Measurements from ENCODE around the gene AQP12A. TPM values are rescaled to one million over a fixed set of nuclear protein-coding genes. Genes with fewer than 3 reads are reported as not detected.

The AQP12A gene
- total and polyA plus RNA-seq, 9 of the 15 experiments (the other 6 are each of a cell fraction or from before 2014, with no cell fraction given) = not detected

GRCh38 chr2:240742602-240743095 lies 51.0 kb downstream of the AQP12A start:
- Histone ChIP-seq H4K20me1 (replicated peaks; ENCODE audit: control insufficient read depth, insufficient read depth, low read length) (no peaks in the 10 kb centered on the region), H3K27ac (ENCODE audit: extremely low read depth, low read depth, low read length) (no peak overlapping the region), H3K79me2 (ENCODE audit: control insufficient read depth, insufficient read depth, low read length) (no peaks in the 10 kb centered on the region), H2AFZ (ENCODE audit: low read depth, low read length) (no peak overlapping the region), H3K4me2 (ENCODE audit: insufficient read depth, low read length) (no peak overlapping the region), H3K9ac (ENCODE audit: insufficient read depth in 1 of 2, low read depth in 2 of 2, low read length in 2 of 2) (no peak overlapping the region), H3K27me3 (ENCODE audit: control insufficient read depth in 2 of 2, insufficient read depth in 2 of 2, low read length in 2 of 2) (peaks cover 6 to 54% of the 10 kb centered on the region in 2 experiments; a peak in 4 of 5 replicates), H3K9me1 (ENCODE audit: control insufficient read depth, insufficient read depth, low read length) (no peaks in the 10 kb centered on the region), H3K36me3 (ENCODE audit: control insufficient read depth, insufficient read depth, low read length) (no peaks in the 10 kb centered on the region), H3K9me3 (replicated peaks; ENCODE audit: control insufficient read depth, insufficient read depth, low read depth, low read length) (no peaks in the 10 kb centered on the region), H3K4me1 (replicated peaks in 1 of 2; ENCODE audit: control insufficient read depth in 2 of 2, insufficient read depth in 2 of 2, low read length in 2 of 2) (peaks cover 0 to 3% of the 10 kb centered on the region in 2 experiments; a peak in 1 of 5 replicates), H3K4me3 (no peak overlapping the region)
- in situ Hi-C loops (cut with MboI) = no loop called here
- intact Hi-C loops (cut with micrococcal nuclease) = no loop called here
- POLR2A ChIA-PET = no interaction called here
- no peak for DNase-seq (ENCODE audit: extremely low read depth in 1 of 4, low spot score in 3 of 4)
- CTCF ChIA-PET (ENCODE audit: low intra/inter-chr PET ratio) = no interaction called here
- ATAC-seq = no peak
- no peak for TF ChIP-seq ZBTB5 (IDR thresholded peaks at IDR 0.05)
- TF ChIP-seq ZNF408 (CRISPR knock-in tag; IDR thresholded peaks at IDR 0.05; ENCODE audit: low read depth) = no peak
- TF ChIP-seq ZFP91 (CRISPR knock-in tag; IDR thresholded peaks at IDR 0.05) = no peak
- TF ChIP-seq MAFF (IDR thresholded peaks at IDR 0.05; ENCODE audit: low read length) = no peak
- TF ChIP-seq NCOR1 (IDR thresholded peaks at IDR 0.05) = no peak
- TF ChIP-seq TFE3 (CRISPR knock-in tag; IDR thresholded peaks at IDR 0.05) = no peak
- no peak for TF ChIP-seq SNAPC5 (CRISPR knock-in tag; IDR thresholded peaks at IDR 0.05)
- no peak for TF ChIP-seq U2AF1 (optimal IDR thresholded peaks at IDR 0.05; ENCODE audit: low read depth, low read length)
- TF ChIP-seq MAZ (CRISPR knock-in tag; conservative IDR thresholded peaks at IDR 0.05 in 1 of 2, IDR thresholded peaks at IDR 0.05 in 1 of 2) = no peak
- no peak for TF ChIP-seq GTF2A2 (tag; IDR thresholded peaks at IDR 0.05)
- no peak for TF ChIP-seq HINFP (tag; conservative IDR thresholded peaks at IDR 0.05; ENCODE audit: low read depth)
- TF ChIP-seq KAT2B (IDR thresholded peaks at IDR 0.05; ENCODE audit: low read depth, low read length) = no peak
- no peak for TF ChIP-seq HDAC6 (IDR thresholded peaks at IDR 0.05; ENCODE audit: low read depth, low read length)
- no peak for TF ChIP-seq CBX2 (IDR thresholded peaks at IDR 0.05; ENCODE audit: insufficient read depth, low read length, poor library complexity, severe bottlenecking)
- FAIRE-seq = no peak
- no TSS peak for BruUV-seq (replicated peaks)
- 6% methylated on average over 5 of the region's 13 CpGs for WGBS (ENCODE audit: insufficient coverage, low coverage, missing lambda C conversion rate)
